HCT116 (cell line): ENCODE data around the gene GDAP2. TPM values are rescaled to one million over a fixed set of nuclear protein-coding genes. Genes with fewer than 3 reads are reported as not detected.

Experiments
- ATAC-seq: fragments of 200-7000 bp; cut with Tn5 transposase; 2 replicates; pipeline ENCODE4 v1.9.1; 2020; ENCODE audit warnings: mild to moderate bottlenecking, moderate library complexity
- BruUV-seq: library from RNA; stranded (reverse); fragments of 400-500 nt; replicated peaks from 2 replicates; lab custom pipeline; 2021; lab: Mats Ljungman, UMichigan
- CTCF ChIA-PET: fragments of 300-600 bp; sonication (Branson Sonifier 250); formaldehyde crosslinking; loops from one replicate; lab custom pipeline; 2021; ENCODE audit warnings: antibody characterized with exemption; lab: Charles Lee
- POLR2A ChIA-PET: fragments of 300-600, 350-600 bp; sonication (Branson Sonifier 250); formaldehyde crosslinking; loops from one replicate; lab custom pipeline; 2021; ENCODE audit warnings: antibody characterized with exemption; lab: Charles Lee
- RAD21 ChIA-PET, 2 experiments: fragments of 300-600 bp; sonication (Branson Sonifier 250); formaldehyde crosslinking; loops; one replicate each; lab custom pipeline; 2023; ENCODE audit warnings: low total read pairs in 2 of 2; ENCODE audit not compliant: uncharacterized antibody in 2 of 2, unreplicated experiment in 2 of 2, low non-redundant PET in 1 of 2; lab: Charles Lee
- DNase-seq: peaks from one replicate; pipeline ENCODE4 v3.0.0-alpha.2; 2010; ENCODE audit warnings: low read depth, low spot score
- H2AFZ ChIP-seq: fragments of 200-600 bp; shearing (Covaris generic), sonication (generic); 2 replicates; pipeline ENCODE4 v1.6.1; 2017; ENCODE audit warnings: low read depth, mixed run types, mixed read lengths, antibody characterized with exemption, low read length; ENCODE audit not compliant: poor library complexity, severe bottlenecking
- H3K27ac ChIP-seq: 2 replicates; pipeline ENCODE4 v1.5.1; 2012; ENCODE audit warnings: low read depth, low read length
- H3K27me3 ChIP-seq: fragments of 200-600 bp; sonication (generic); 2 replicates; pipeline ENCODE4 v1.6.1; 2016; ENCODE audit warnings: mixed run types, low read length, mixed read lengths; ENCODE audit not compliant: insufficient read depth
- H3K36me3 ChIP-seq, 2 experiments: fragments of 200-500 bp in 1 of 2; fragments of 200-600 bp in 1 of 2; sonication (Bioruptor generic) in 1 of 2; sonication (generic) in 1 of 2; 2 replicates each; pipeline versions ENCODE4 v1.5.1 to v1.6.1; 2014 to 2016; ENCODE audit warnings: low read length in 2 of 2, inconsistent platforms in 1 of 2, mixed read lengths in 1 of 2, mixed run types in 1 of 2; ENCODE audit not compliant: insufficient read depth in 2 of 2, control insufficient read depth in 1 of 2
- H3K4me1 ChIP-seq, 2 experiments: fragments of 200-600 bp in 1 of 2; sonication (generic) in 1 of 2; 2 replicates each; pipeline versions ENCODE4 v1.5.1 to v1.6.1; 2012 to 2017; ENCODE audit warnings: low read length in 2 of 2, inconsistent platforms in 1 of 2, mild to moderate bottlenecking in 1 of 2, mixed read lengths in 1 of 2, mixed run types in 1 of 2, moderate library complexity in 1 of 2; ENCODE audit not compliant: insufficient read depth in 2 of 2, control insufficient read depth in 1 of 2
- H3K4me2 ChIP-seq: fragments of 200-600 bp; sonication (generic); 2 replicates; pipeline ENCODE4 v1.6.1; 2017; ENCODE audit warnings: mixed run types, low read length, mixed read lengths
- H3K4me3 ChIP-seq, 2 experiments: fragments of 200-600 bp in 1 of 2; sonication (generic) in 1 of 2; replicated peaks in 1 of 2; 2 replicates each; pipeline ENCODE4 v1.5.1; 2011 to 2016; ENCODE audit warnings: low read length in 2 of 2, control low read depth in 1 of 2, low read depth in 1 of 2, mild to moderate bottlenecking in 1 of 2, mixed read lengths in 1 of 2, mixed run types in 1 of 2
- H3K79me2 ChIP-seq: fragments of 200-600 bp; sonication (generic); 2 replicates; pipeline ENCODE4 v1.6.1; 2017; ENCODE audit warnings: mild to moderate bottlenecking, mixed run types, low read length, moderate library complexity, mixed read lengths; ENCODE audit not compliant: insufficient read depth
- H3K9ac ChIP-seq: fragments of 200-600 bp; sonication (generic); 2 replicates; pipeline ENCODE4 v1.6.1; 2016; ENCODE audit warnings: low read length, mixed read lengths
- H3K9me2 ChIP-seq: fragments of 200-600 bp; sonication (generic), shearing (Covaris generic); 2 replicates; pipeline ENCODE4 v1.6.1; 2017; ENCODE audit warnings: mixed run types, mild to moderate bottlenecking, moderate library complexity; ENCODE audit not compliant: insufficient read depth
- H3K9me3 ChIP-seq, 2 experiments: fragments of 200-500 bp in 1 of 2; fragments of 200-600 bp in 1 of 2; sonication (Bioruptor generic) in 1 of 2; sonication (generic) in 1 of 2; 2 replicates each; pipeline ENCODE4 v1.6.1; 2014 to 2017; ENCODE audit warnings: low read length in 2 of 2, mixed read lengths in 2 of 2, inconsistent platforms in 1 of 2, low read depth in 1 of 2, mild to moderate bottlenecking in 1 of 2, mixed run types in 1 of 2, moderate library complexity in 1 of 2; ENCODE audit not compliant: control insufficient read depth in 1 of 2, insufficient read depth in 1 of 2
- H4K20me1 ChIP-seq: fragments of 200-600 bp; sonication (generic), shearing (Covaris generic); 2 replicates; pipeline ENCODE4 v1.6.1; 2017; ENCODE audit warnings: mixed run types, mild to moderate bottlenecking, moderate library complexity; ENCODE audit not compliant: insufficient read depth
- CEBPB ChIP-seq: IDR thresholded peaks from 2 replicates; pipeline ENCODE4 v1.6.1; 2012; ENCODE audit warnings: low read depth
- EGR1 ChIP-seq: IDR thresholded peaks from 2 replicates; pipeline ENCODE4 v1.6.1; 2012; ENCODE audit warnings: low read depth
- EZH2 ChIP-seq: fragments of 200-600 bp; sonication (generic); IDR thresholded peaks from 2 replicates; pipeline ENCODE4 v1.6.1; 2017; ENCODE audit warnings: antibody characterized with exemption, mixed run types
- EZH2phosphoT487 ChIP-seq: fragments of 200-600 bp; IDR thresholded peaks from 2 replicates; pipeline ENCODE4 v1.6.1; 2018; ENCODE audit warnings: antibody characterized with exemption, borderline replicate concordance
- FOSL1 ChIP-seq: IDR thresholded peaks from 2 replicates; pipeline ENCODE4 v1.6.1; 2012; ENCODE audit warnings: low read depth
- JUND ChIP-seq: IDR thresholded peaks from 2 replicates; pipeline ENCODE4 v1.6.1; 2012
- RAD21 ChIP-seq: IDR thresholded peaks from 2 replicates; pipeline ENCODE4 v1.6.1; 2012; ENCODE audit warnings: low read depth, mild to moderate bottlenecking
- SIN3A ChIP-seq: IDR thresholded peaks from 2 replicates; pipeline ENCODE4 v1.6.1; 2012; ENCODE audit warnings: low read depth
- SRF ChIP-seq: IDR thresholded peaks from 2 replicates; pipeline ENCODE4 v1.6.1; 2012; ENCODE audit warnings: low read depth
- ZFX ChIP-seq: fragments of 450-650 bp; IDR thresholded peaks from 2 replicates; pipeline ENCODE4 v1.6.1; 2017
- intact Hi-C: fragments of 100-400 bp; cut with micrococcal nuclease; formaldehyde crosslinking; loops from 2 replicates; pipeline ENCODE4 v1.10.0; 2022
- total RNA-seq: library from RNA; stranded (reverse); gene quantifications from one replicate; pipeline ENCODE4 v1.2.1, GENCODE V29; 2021; ENCODE audit not compliant: unreplicated experiment
- TF ChIP-seq, protein P1 (sequence below): IDR thresholded peaks from 2 replicates; pipeline ENCODE4 v1.6.1; 2012
- TF ChIP-seq, protein P2 (sequence below): IDR thresholded peaks from 2 replicates; pipeline ENCODE4 v1.6.1; 2012

GDAP2 gene
- total RNA-seq, 1 experiment from 2014 or later: 21.4 TPM

DNA sequence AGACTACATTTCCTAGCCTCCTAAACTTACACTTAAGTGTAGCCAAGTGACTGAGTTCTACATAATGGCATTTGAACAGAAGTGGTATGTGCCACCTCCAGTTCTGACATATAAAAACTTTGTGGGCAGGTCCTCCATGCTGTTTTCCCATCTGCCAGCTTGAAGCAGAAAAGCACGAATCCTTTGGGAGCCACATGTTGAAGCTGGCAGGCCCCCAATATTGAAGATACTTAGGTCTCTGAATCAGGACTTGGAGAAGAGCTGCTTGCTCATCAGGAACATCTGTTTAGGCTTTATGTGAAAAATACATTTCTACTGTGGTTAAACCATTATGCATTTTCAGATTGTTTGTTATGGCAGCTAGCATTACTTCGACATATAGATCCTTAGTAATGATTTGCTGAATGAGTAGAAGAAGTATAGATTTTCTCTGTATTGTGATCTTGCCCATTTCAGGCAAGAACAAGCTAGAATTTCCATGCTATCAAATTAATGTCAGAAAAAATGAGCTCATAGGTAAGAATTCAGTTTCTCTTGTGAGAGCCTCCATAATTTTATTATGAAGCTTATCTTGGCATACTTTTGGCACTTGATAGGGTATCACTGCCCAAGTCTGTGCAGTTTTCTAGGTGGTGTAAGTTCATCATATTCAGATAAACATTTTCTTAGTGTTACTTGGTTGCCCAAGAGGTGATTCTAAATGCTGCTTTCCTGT, 68.4 kb downstream of the GDAP2 start:
- Histone ChIP-seq H3K27ac (no peak overlapping the region), H3K4me3 (no peak overlapping the region), H4K20me1 (no peaks in the 10 kb centered on the region), H3K9me3 (no peaks in the 10 kb centered on the region), H3K79me2 (no peaks in the 10 kb centered on the region), H3K9ac (no peak overlapping the region), H3K4me2 (no peak overlapping the region), H3K9me2 (no peaks in the 10 kb centered on the region), H3K4me1 (no peaks in the 10 kb centered on the region), H3K27me3 (no peaks in the 10 kb centered on the region), H2AFZ (no peak overlapping the region), H3K36me3 (peaks cover 0 to 5% of the 10 kb centered on the region in 2 experiments; a peak in 1 of 4 replicates)
- BruUV-seq: no TSS peak
- intact Hi-C loops: no loop called here
- RAD21 ChIA-PET: no interaction called here
- no peak for DNase-seq
- no peak for TF ChIP-seq FOSL1
- no peak for TF ChIP-seq EGR1
- TF ChIP-seq ZFX: no peak
- no peak for ATAC-seq
- POLR2A ChIA-PET: no interaction called here
- CTCF ChIA-PET: no interaction called here

DNA sequence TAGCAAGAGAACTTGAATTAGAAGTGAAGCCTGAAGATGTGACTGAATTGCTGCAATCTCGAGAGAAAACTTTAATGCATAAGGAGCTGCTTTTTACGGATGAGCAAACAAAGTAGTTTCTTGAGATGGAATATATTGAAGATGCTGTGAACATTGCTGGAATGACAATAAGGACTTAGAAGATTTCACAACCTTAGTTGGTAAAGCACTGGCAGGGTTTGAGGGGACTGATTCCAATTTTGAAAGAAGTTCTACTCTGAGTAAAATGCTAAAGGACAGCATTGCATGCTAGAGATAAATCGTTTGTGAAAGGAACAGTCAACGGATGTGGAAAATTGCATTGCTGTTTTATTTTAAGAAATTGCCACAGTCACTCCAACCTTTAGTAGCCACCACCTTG, 69.5 kb downstream of the GDAP2 start:
- H3K4me1 ChIP-seq: no peaks in the 10 kb centered on the region
- no peak for ATAC-seq
- no peaks in the 10 kb centered on the region for H3K9me2 ChIP-seq
- no peaks in the 10 kb centered on the region for H3K36me3 ChIP-seq
- H4K20me1 ChIP-seq: no peaks in the 10 kb centered on the region
- no peak overlapping the region for H2AFZ ChIP-seq
- TF ChIP-seq SIN3A (no peak), CEBPB (no peak), SRF (no peak), RAD21 (no peak), EZH2 (no peak), EGR1 (no peak), FOSL1 (no peak), EZH2phosphoT487 (no peak), JUND (no peak)
- TF ChIP-seq, protein P1, sequence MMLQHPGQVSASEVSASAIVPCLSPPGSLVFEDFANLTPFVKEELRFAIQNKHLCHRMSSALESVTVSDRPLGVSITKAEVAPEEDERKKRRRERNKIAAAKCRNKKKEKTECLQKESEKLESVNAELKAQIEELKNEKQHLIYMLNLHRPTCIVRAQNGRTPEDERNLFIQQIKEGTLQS: no peak
- TF ChIP-seq, protein P2, sequence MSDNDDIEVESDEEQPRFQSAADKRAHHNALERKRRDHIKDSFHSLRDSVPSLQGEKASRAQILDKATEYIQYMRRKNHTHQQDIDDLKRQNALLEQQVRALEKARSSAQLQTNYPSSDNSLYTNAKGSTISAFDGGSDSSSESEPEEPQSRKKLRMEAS: no peak
- TF ChIP-seq, all 23 proteins: peak for 0
- Histone ChIP-seq H3K27ac (no peak overlapping the region), H3K27me3 (no peaks in the 10 kb centered on the region), H3K79me2 (no peaks in the 10 kb centered on the region), H3K9me3 (no peaks in the 10 kb centered on the region), H3K4me3 (no peak overlapping the region), H3K9ac (no peak overlapping the region), H3K4me2 (no peak overlapping the region)
- RAD21 ChIA-PET: no interaction called here
- BruUV-seq: no TSS peak
- intact Hi-C loops: no loop called here
- no peak for DNase-seq
- POLR2A ChIA-PET: no interaction called here
- CTCF ChIA-PET: no interaction called here
